Omental fat pad (tissue), 4 donors: Measurements from ENCODE around the gene ALKBH1. TPM values are rescaled to one million over a fixed set of nuclear protein-coding genes. Genes with fewer than 3 reads are reported as not detected.

Source experiments
- ATAC-seq: fragments of 150-250 bp; one replicate; pipeline ENCODE4 v1.9.1; 2016; ENCODE audit warnings: mild to moderate bottlenecking, moderate library complexity; ENCODE audit not compliant: low FRiP score
- DNase-seq: peaks from one replicate; pipeline ENCODE4 v3.0.0-alpha.2; 2019; ENCODE audit warnings: low spot score
- CTCF ChIP-seq, 3 donors: fragments of 450-650 bp; IDR thresholded peaks; one replicate each; pipeline ENCODE4 v1.5.1; 2016 to 2017; ENCODE audit warnings: antibody characterized with exemption in 3 of 3, mild to moderate bottlenecking in 3 of 3, moderate library complexity in 2 of 3
- total RNA-seq, 4 donors: library from RNA; depleted of rRNA; stranded (reverse); fragments of >200 nt; gene quantifications; one replicate each; pipeline ENCODE4 v1.1.0, GENCODE V29; 2016

Gene ALKBH1
- total RNA-seq, 4 donors from 2014 or later: 6.9 to 13.6 (median 10.6) TPM

- no peak for ATAC-seq
- TF ChIP-seq CTCF (IDR thresholded peaks at IDR 0.05): no peak
These were observed 926 bp upstream of the ALKBH1 start for GRCh38 chr14:77708749-77709148.

GRCh38 chr14:77707355-77707723 is 484 bp downstream of the ALKBH1 start:
- DNase-seq: no peak
- no peak for TF ChIP-seq CTCF (IDR thresholded peaks at IDR 0.05)
- ATAC-seq: peak; percentile 33

More at GRCh38 chr14:77708749-77709148, 926 bp upstream of the ALKBH1 start:
- DNase-seq: no peak

- DNase-seq (no peak), ATAC-seq (no peak)
- TF ChIP-seq CTCF (IDR thresholded peaks at IDR 0.05): no peak
These were observed 16.6 kb downstream of the ALKBH1 start for GRCh38 chr14:77691259-77691658.

- no peak for TF ChIP-seq CTCF (IDR thresholded peaks at IDR 0.05)
- DNase-seq (no peak), ATAC-seq (no peak)
These were observed 25.7 kb downstream of the ALKBH1 start for GRCh38 chr14:77682158-77682553.

GRCh38 chr14:77681196-77682157 is 26.3 kb downstream of the ALKBH1 start:
- no peak for TF ChIP-seq CTCF (IDR thresholded peaks at IDR 0.05)
- ATAC-seq: no peak
- no peak for DNase-seq

GRCh38 chr14:77674931-77675330 is 32.9 kb downstream of the ALKBH1 start:
- no peak for DNase-seq
- no peak for TF ChIP-seq CTCF (IDR thresholded peaks at IDR 0.05)

GRCh38 chr14:77673193-77673592 is 34.6 kb downstream of the ALKBH1 start:
- no peak for TF ChIP-seq CTCF (IDR thresholded peaks at IDR 0.05)
- ATAC-seq (no peak), DNase-seq (no peak)

More at GRCh38 chr14:77674931-77675330, 32.9 kb downstream of the ALKBH1 start:
- ATAC-seq: no peak
